Motor neuron (in vitro differentiated cells): Measurements from ENCODE around the gene UMODL1. TPM values are rescaled to one million over a fixed set of nuclear protein-coding genes. Genes with fewer than 3 reads are reported as not detected.

ENCODE experiments used
- ATAC-seq, 8 experiments: fragments of 200-7000 bp; cut with Tn5 transposase; replicated peaks in 6 of 8; 2 replicates each; pipeline ENCODE4 v1.8.0; 2021; ENCODE audit warnings: mild to moderate bottlenecking in 8 of 8, moderate library complexity in 8 of 8
- H3K27ac ChIP-seq, 2 donors: fragments of 250-450 bp; sonication (Bioruptor Pico); 2 replicates each; pipeline ENCODE4 v1.9.0; 2021; ENCODE audit warnings: antibody characterized with exemption in 2 of 2, mild to moderate bottlenecking in 2 of 2, moderate library complexity in 1 of 2
- H3K4me1 ChIP-seq, 2 donors: fragments of 250-450 bp; sonication (Bioruptor Pico); replicated peaks in 1 of 2; 2 replicates each; pipeline ENCODE4 v1.6.1; 2021; ENCODE audit warnings: antibody characterized with exemption in 2 of 2, mild to moderate bottlenecking in 2 of 2, moderate library complexity in 1 of 2
- H3K4me3 ChIP-seq, 5 donors: fragments of 250-450 bp; sonication (Bioruptor Pico); 2 replicates each; pipeline ENCODE4 v1.9.0; 2021; ENCODE audit warnings: antibody characterized with exemption in 5 of 5, mild to moderate bottlenecking in 5 of 5, moderate library complexity in 4 of 5
- WGBS, 10 experiments: fragments of 450-650 bp; shearing (Covaris generic); methylation state at CpG; one replicate each; pipeline ENCODE4 v1.0.0; 2022; 5-methylcytosine and 5-hydroxymethylcytosine counted together
- in situ Hi-C, 9 experiments: fragments of 400-800 bp; cut with MboI; loops; one replicate each; pipeline ENCODE4 v1.15.0; 2021; ENCODE audit warnings: low sequenced_read_pairs in 9 of 9, low pct_unique_long_range_greater_than_20kb in 2 of 9; ENCODE audit not compliant: unreplicated experiment in 9 of 9
- total RNA-seq, 8 experiments: library from RNA; unstranded; fragments of 300-600 nt; gene quantifications; 2 replicates each; pipeline versions ENCODE4 v1.2.3 to v1.2.4, GENCODE V29; 2022

The UMODL1 gene
- total RNA-seq, 8 experiments from 2014 or later = 0.09 to 0.95 (median 0.31) TPM; not detected in 1

DNA sequence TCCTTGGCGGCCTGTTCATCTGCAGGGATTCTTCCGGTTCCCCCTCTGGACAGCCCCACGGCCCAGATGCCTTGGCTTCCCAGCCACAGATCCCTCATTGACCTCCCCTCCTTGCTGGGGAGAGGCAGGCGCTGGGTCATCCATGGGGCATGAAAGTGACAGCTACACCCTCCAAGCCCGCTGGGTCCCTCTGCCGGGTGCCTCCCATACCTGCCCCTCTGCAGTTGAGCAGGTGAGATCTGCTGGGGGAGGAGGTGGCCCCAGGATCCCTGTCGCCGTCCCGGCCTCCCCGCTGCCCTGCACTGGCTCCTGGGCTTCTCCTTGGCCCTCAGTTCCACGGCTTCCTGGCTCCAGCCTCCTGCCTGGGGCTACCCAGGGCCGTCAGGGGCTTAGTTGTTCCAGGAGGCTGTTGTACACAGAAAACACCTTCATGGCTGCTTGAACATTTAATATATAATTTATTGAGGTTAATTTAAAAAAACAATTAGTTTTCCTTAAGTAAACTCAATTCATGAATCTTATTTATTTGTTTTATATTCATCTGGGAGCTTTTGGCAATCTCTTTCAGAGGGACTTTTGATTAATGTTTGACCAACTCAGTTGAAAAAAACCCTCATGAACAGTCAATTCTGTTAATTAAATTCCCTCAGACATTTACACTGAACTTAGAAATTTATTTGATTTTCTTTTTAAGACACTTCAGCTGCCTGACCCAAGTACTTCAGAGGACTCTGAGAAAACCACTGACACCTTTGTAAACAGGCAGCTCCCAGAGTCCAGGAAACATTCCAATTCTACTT lies 80.2 kb downstream of the UMODL1 start:
- in situ Hi-C loops = loop anchor here in 1 of 9 experiments (25.0 kb wide), 1 partner anchor 286 kb away; no protein-coding TSS in a partner anchor
- Histone ChIP-seq H3K27ac (peak overlapping the region in 1 of 2 donors; percentile 53), H3K4me3 (no peak overlapping the region), H3K4me1 (peaks cover 8 to 17% of the 10 kb centered on the region in 2 donors)
- 0 to 83% (median 71%) methylated on average over 1 to 7 of the region's 12 CpGs; no CpG with 5 or more reads in 3 of the 10 experiments for WGBS, 10 experiments
- ATAC-seq = peak in 5 of 8 experiments; percentile 18 to 41 (median 32)

DNA sequence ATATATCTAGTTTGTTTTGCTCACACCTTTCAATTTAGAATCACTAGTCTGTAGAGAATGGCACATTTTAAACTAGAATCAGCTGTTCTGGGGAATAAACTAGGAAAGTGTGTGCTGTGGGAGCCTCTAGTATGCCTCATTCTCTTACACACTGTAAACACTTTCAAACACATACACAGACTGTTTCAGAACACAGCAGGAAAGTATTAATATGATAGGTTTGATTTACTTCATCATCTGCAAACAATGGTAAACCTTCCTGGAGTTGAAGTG lies 80.8 kb downstream of the UMODL1 start:
- Histone ChIP-seq H3K27ac (no peak overlapping the region), H3K4me3 (no peak overlapping the region), H3K4me1 (peaks cover 8 to 21% of the 10 kb centered on the region in 2 donors)
- ATAC-seq = no peak
- in situ Hi-C loops = loop anchor here in 1 of 9 experiments (25.0 kb wide), 1 partner anchor 285 kb away; no protein-coding TSS in a partner anchor

DNA sequence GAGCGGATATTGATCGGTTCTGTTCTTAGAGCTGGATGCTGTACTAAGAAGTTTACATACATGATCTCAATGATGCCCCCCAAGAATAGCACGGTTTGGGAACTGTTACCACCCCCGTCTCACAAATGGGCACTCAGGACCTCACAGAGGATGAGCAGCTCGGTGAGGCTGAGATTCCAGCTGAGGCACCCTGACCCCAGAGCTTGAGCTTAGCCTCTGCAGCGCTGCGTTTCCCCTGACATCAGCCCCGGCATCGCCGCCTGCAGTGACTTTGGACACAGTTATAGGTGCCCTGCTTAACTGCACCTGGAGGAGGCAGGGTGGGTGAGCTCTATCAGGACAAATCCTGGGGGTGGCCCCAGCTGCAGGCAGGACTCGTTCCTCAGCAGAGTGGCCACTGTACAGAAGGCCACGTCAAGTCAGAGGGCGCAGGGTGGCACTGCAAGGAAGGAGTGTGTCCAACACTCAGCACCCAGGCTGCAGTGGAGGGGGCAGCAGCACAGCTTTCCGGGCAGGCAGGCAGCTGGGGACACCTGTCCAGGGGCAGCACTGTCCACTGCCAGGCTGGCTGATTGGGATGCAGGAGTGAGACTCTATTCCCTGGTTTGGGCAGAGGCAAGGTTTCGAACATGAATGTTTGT lies 82.0 kb downstream of the UMODL1 start:
- no peak for ATAC-seq
- peaks cover 8 to 28% of the 10 kb centered on the region in 2 donors for H3K4me1 ChIP-seq
- 0 to 100% (median 93%) methylated on average over 1 to 12 of the region's 15 CpGs; no CpG with 5 or more reads in 2 of the 10 experiments for WGBS, 10 experiments
- no peak overlapping the region for H3K4me3 ChIP-seq
- in situ Hi-C loops = loop anchor here in 1 of 9 experiments (25.0 kb wide), 1 partner anchor 284 kb away; no protein-coding TSS in a partner anchor
- H3K27ac ChIP-seq = no peak overlapping the region

GRCh38 chr21:42153746-42154145 lies 82.6 kb downstream of the UMODL1 start:
- no peak overlapping the region for H3K27ac ChIP-seq
- no peak overlapping the region for H3K4me3 ChIP-seq
- in situ Hi-C loops = loop anchor here in 1 of 9 experiments (25.0 kb wide), 1 partner anchor 284 kb away; no protein-coding TSS in a partner anchor
- peaks cover 8 to 28% of the 10 kb centered on the region in 2 donors for H3K4me1 ChIP-seq
- no peak for ATAC-seq
- 40 to 80% (median 66%) methylated on average over 1 to 7 of the region's 13 CpGs; no CpG with 5 or more reads in 5 of the 10 experiments for WGBS, 10 experiments

DNA sequence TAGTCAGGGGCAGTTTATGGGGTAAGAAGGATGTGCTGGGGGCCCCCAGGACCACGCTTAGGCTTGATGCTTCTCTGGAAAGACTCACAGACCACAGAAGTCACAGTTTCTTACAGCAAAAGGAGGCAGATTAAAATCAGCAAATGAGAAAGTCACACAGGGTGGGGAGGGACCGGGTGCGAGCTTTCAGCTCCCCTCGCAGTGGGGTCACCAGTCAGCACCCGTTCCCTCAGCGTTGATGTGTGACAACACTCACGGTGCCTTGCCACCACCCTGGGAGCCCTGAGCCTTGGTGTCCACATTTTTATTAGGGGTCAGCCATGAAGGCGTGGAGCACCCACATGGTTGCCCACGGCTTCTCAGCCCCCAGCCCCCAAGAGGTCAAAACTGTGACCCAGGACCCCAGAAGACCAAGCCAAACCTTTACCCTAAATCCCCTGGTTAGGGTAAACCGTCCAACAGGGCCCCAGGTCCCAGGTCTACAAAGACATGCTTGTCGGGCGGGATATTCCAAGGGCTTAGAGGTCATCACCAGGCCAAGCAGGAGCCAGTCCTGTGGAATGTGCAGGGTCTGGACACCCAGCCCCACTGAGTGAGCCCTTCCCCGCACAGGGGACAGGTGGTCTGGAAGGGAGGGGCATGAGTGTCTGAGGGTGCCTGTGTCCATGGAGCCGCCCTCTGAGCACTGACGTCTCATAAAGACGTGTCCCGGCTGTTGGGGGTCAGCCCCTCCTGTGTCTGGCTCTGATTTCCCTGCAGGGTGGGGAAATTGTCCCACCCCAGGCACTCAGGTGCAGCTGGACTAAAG lies 83.3 kb downstream of the UMODL1 start:
- in situ Hi-C loops = loop anchor here in 1 of 9 experiments (25.0 kb wide), 1 partner anchor 283 kb away; no protein-coding TSS in a partner anchor
- peak in 2 of 8 experiments; percentile 12 to 15 for ATAC-seq
- 28 to 100% (median 96%) methylated on average over 1 to 7 of the region's 17 CpGs; no CpG with 5 or more reads in 5 of the 10 experiments for WGBS, 10 experiments
- Histone ChIP-seq H3K27ac (no peak overlapping the region), H3K4me1 (peaks cover 8 to 28% of the 10 kb centered on the region in 2 donors), H3K4me3 (no peak overlapping the region)

DNA sequence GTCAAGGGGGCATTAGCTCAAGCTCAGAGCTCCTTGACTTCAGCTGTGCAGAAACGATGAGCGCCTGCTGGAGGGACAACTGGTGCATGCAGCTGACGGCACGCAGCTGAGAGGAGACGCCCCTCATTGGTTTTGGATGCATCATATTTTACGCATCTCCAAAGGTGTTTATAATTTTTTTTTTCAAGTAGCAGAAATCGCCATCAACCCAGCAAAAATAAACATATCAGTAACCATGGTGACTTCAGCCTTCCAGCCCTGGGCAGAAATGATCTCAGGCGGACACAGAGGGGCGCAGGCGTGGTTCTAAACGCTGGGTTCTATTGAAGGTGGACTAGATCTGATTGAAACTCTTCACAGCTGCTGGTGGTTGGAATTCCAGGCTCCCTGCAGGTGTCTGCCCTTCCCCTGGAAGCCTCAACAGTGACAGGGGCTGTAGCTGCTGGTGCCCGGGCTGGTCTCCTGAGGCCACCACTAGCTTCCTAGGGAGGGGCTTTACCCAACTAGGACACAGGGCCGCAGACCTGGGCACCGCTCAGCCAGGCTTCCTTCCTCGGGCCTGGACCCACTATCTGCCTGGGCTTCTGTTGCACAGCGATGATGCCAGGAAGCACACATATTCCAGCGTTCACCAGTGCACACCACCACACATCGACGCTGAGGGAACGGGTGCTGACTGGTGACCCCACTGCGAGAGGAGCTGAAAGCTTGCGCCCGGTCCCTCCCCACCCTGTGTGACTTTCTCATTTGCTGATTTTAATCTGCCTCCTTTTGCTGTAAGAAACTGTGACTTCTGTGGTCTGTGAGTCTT lies 84.1 kb downstream of the UMODL1 start:
- Histone ChIP-seq H3K27ac (no peak overlapping the region), H3K4me1 (peaks cover 8 to 28% of the 10 kb centered on the region in 2 donors), H3K4me3 (no peak overlapping the region)
- in situ Hi-C loops = loop anchor here in 1 of 9 experiments (25.0 kb wide), 1 partner anchor 282 kb away; no protein-coding TSS in a partner anchor
- ATAC-seq = peak in 4 of 8 experiments; percentile 18 to 43 (median 32)
- WGBS, 10 experiments = 44 to 100% (median 84%) methylated on average over 1 to 11 of the region's 23 CpGs; no CpG with 5 or more reads in 2 of the 10 experiments

DNA sequence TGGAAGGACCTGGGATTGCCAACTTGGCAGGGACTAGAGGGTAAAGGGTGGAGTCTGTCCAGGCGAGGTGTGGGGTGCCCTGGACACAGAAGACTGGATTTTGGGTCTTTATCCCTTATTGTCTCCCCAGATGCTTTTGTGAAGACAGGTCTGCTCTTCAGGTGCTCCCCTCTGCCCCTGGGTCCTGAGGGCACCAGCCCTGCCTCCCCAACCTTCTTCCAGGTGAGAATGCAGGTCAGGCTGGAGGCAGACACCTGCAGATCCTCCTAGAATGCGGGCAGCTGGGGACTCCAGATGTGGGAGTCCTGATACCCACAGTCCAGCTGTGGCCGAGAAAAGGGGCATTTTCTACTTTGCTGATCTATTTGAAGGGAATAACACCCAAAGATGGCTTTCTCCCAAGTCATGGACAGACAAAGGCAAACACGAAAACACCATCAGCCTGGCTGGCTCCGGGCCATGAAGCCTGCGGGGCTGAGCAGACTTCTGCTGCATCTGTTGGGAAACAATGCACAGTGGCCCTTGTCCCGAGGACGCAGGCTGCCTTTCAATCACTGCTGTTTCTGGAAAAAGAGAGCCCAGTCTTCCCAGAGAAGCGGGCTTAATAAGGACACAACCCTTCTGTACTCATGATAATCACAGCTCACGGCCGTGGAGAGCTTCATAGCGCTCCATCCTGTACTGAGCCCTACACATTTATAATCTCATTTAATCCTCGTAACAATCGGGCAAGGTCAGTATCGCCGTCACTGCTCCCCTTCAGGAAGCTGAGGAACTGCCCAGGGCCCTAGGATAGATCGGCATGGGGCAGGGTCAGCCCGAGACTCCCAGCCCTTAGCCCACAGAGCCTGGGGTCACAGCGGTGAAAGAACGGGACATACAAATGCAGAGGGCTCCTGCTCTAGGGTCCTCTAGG lies 85.8 kb downstream of the UMODL1 start:
- in situ Hi-C loops = loop anchor here in 1 of 9 experiments (25.0 kb wide), 1 partner anchor 280 kb away; no protein-coding TSS in a partner anchor
- H3K27ac ChIP-seq = no peak overlapping the region
- H3K4me1 ChIP-seq = peaks cover 6 to 27% of the 10 kb centered on the region in 2 donors
- peak in 7 of 8 experiments; percentile 57 to 76 (median 68) for ATAC-seq
- WGBS, 10 experiments = 40 to 92% (median 57%) methylated on average over 1 to 10 of the region's 20 CpGs; no CpG with 5 or more reads in 3 of the 10 experiments
- H3K4me3 ChIP-seq = no peak overlapping the region

DNA sequence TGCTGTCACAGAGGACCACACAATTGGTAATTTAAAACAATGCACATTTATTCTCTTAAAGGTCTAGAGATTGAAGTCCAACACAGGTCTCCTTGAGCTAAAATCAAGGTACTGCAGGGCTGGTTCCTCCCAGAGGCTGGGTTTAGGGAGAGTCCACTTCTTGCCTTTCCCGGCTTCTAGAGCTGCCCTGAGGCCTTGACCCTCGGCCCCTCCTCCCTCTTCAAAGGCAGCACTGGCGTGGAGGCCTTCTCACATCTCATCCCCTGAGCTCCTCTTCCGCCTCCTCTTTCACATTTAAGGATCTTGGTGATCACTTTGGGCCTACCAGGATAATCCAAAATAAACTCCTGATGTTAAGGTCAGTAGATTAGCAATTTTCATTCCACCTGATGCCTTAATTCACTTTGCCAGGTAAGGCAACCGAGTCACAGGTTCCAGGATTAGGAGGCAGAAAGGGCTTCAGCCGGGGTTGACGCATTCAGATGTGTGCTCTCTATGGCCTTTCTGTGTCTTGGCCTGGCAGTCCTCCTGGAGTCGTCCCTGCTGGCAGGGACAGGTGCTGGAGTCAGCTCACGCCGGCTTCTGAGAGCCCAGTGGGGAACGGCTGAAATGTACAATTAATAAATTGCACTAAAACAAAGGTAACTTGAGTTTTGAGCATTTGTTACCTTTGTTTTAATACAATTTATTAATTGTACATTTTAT lies 86.6 kb downstream of the UMODL1 start:
- H3K27ac ChIP-seq = no peak overlapping the region
- no peak overlapping the region for H3K4me3 ChIP-seq
- no peak for ATAC-seq
- H3K4me1 ChIP-seq = peaks cover 7 to 29% of the 10 kb centered on the region in 2 donors
- in situ Hi-C loops = loop anchor here in 1 of 9 experiments (25.0 kb wide), 1 partner anchor 280 kb away; no protein-coding TSS in a partner anchor
- WGBS, 10 experiments = 15 to 100% (median 74%) methylated on average over 2 to 8 of the region's 11 CpGs; no CpG with 5 or more reads in 3 of the 10 experiments

DNA sequence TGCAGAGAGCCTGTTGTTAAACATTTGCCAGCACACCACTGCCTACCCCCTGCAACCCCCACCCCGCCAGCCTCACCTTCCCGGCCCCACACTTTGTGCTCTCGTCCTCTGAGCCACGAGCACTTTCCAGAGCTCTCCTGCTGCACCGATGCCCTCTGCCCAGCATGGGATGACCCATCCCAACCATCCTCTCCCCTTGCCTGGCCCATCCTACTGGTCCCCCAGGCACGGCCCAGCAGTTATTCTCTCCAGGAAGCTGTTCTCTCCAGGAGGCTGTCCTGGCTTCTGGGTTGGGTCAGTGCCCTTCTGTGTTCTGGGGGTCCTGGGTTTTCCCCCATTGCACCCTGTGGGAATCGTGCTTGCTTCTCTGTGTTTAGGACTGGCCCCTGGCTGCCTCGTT lies 87.7 kb downstream of the UMODL1 start:
- no peak for ATAC-seq
- Histone ChIP-seq H3K4me1 (peaks cover 7 to 29% of the 10 kb centered on the region in 2 donors), H3K4me3 (no peak overlapping the region), H3K27ac (no peak overlapping the region)
- WGBS, 10 experiments = 0 to 83% (median 80%) methylated on average over 1 of the region's 8 CpGs; no CpG with 5 or more reads in 6 of the 10 experiments
- in situ Hi-C loops = loop anchor here in 1 of 9 experiments (25.0 kb wide), 1 partner anchor 278 kb away; no protein-coding TSS in a partner anchor

- in situ Hi-C loops = loop anchor here in 1 of 9 experiments (25.0 kb wide), 1 partner anchor 278 kb away; no protein-coding TSS in a partner anchor
- Histone ChIP-seq H3K4me1 (peaks cover 7 to 28% of the 10 kb centered on the region in 2 donors), H3K27ac (no peak overlapping the region), H3K4me3 (no peak overlapping the region)
- no peak for ATAC-seq
- WGBS, 10 experiments = 84 to 93% methylated on average over 2 to 7 of the region's 11 CpGs; no CpG with 5 or more reads in 8 of the 10 experiments
Measured at GRCh38 chr21:42159560-42160110, 88.5 kb downstream of the UMODL1 start.
